ENCODE measurements around the gene NAA38.

GRCh38 chr17:7846063-7846735, 11.2 kb downstream of the NAA38 start:
- no peak for TF ChIP-seq CTCF (IDR thresholded peaks at IDR 0.05 in 2 of 3, conservative IDR thresholded peaks at IDR 0.05 in 1 of 3; ENCODE audit: borderline replicate concordance in 1 of 3, insufficient read depth in 1 of 3, low read depth in 2 of 3, low read length in 2 of 3)
- TF ChIP-seq CEBPB (IDR thresholded peaks at IDR 0.05; ENCODE audit: low read depth): no peak
- no peak for TF ChIP-seq POLR2A (IDR thresholded peaks at IDR 0.05; ENCODE audit: borderline replicate concordance, extremely low read depth, insufficient read depth, insufficient read length)
- TF ChIP-seq EZH2 (IDR thresholded peaks at IDR 0.05): no peak
- TF ChIP-seq REST (IDR thresholded peaks at IDR 0.05; ENCODE audit: low read depth): no peak
- TF ChIP-seq POLR2AphosphoS5 (IDR thresholded peaks at IDR 0.05; ENCODE audit: low read depth, low read length): no peak
- TF ChIP-seq ATF3 (IDR thresholded peaks at IDR 0.05): no peak
- TF ChIP-seq EZH2phosphoT487 (IDR thresholded peaks at IDR 0.05; ENCODE audit: borderline replicate concordance): no peak
- TF ChIP-seq MAX (IDR thresholded peaks at IDR 0.05): no peak

All from HCT116 (cell line).